ENCODE measurements around the gene PERM1. TPM values are rescaled to one million over a fixed set of nuclear protein-coding genes. Genes with fewer than 3 reads are reported as not detected.
A peak's percentile ranks its signal among the peaks of the same experiment; 100 is the strongest.

PERM1 gene
- total and polyA plus RNA-seq, 9 of the 15 experiments (the other 6 are each of a cell fraction or from before 2014, with no cell fraction given) = not detected

DNA sequence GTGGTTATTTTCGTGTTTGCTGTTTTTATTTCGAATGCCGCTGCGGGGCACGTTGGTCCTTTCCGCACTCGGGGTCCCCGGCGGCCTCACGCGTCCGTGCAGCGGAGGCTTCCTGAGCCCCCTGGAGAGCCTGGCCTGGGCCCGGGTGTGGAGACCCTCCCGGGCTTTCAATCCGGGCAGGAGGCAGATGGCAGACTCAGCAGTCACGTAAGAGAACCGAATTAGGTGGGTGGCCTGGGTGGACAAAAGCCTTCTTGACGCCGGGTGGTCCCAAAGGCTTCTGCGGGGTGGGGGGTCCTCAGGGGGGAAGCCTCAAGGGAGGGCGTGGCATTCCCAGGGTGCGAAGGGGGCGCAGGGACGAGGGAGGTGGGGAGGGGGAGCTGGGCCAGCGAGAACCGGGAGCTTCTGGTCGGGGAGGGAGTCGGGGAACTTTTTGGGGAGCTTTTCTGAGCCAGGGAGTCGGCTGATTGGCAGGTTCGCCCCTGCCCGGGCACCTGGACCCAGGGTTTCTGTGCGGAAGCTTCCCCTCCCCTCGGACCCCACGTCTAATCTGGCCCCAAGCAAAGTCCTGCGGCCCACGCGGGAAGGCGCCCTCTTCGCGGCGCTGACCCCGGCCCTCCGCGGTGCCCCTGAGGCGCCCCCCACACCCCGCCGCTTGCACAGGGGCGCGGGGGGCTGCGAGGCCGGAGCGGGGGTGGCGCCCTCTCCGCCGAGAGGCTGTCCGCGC is 19.3 kb upstream of the PERM1 start (continued):
- TF ChIP-seq ZNF143 (CRISPR knock-in tag; IDR thresholded peaks at IDR 0.05) (0 out of 2 replicates have a peak, but pooled peaks have one; percentile 1), HSF4 (CRISPR knock-in tag; IDR thresholded peaks at IDR 0.05; ENCODE audit: borderline replicate concordance) (no peak), NBN (IDR thresholded peaks at IDR 0.05; ENCODE audit: low read depth) (0 out of 2 replicates have a peak, but pooled peaks have one; percentile 12), PKNOX1 (IDR thresholded peaks at IDR 0.05) (peak; percentile 57), ZNF76 (CRISPR knock-in tag; IDR thresholded peaks at IDR 0.05; ENCODE audit: borderline replicate concordance) (0 out of 2 replicates have a peak, but pooled peaks have one; percentile 72), ELF1 (tag; IDR thresholded peaks at IDR 0.05) (no peak), SMARCE1 (IDR thresholded peaks at IDR 0.05) (peak; percentile 18; the same call in 1 of the 2 replicates), KDM5B (IDR thresholded peaks at IDR 0.05; ENCODE audit: insufficient replicate concordance, low read depth, low read length) (no peak), ZNF324 (CRISPR knock-in tag; IDR thresholded peaks at IDR 0.05) (no peak), FOXO4 (CRISPR knock-in tag; IDR thresholded peaks at IDR 0.05) (no peak), ASH1L (IDR thresholded peaks at IDR 0.05; ENCODE audit: borderline replicate concordance, low read depth, partially characterized antibody) (peak; percentile 2), CEBPB (tag; IDR thresholded peaks at IDR 0.05) (peak; percentile 74), NR0B1 (IDR thresholded peaks at IDR 0.05; ENCODE audit: partially characterized antibody) (no peak), RREB1 (CRISPR knock-in tag; IDR thresholded peaks at IDR 0.05) (0 out of 2 replicates have a peak, but pooled peaks have one; percentile 51), KAT7 (CRISPR knock-in tag; IDR thresholded peaks at IDR 0.05; ENCODE audit: borderline replicate concordance) (0 out of 2 replicates have a peak, but pooled peaks have one; percentile 84), DPF2 (IDR thresholded peaks at IDR 0.05) (0 out of 2 replicates have a peak, but pooled peaks have one; percentile 3), FOXA3 (CRISPR knock-in tag; conservative IDR thresholded peaks at IDR 0.05 in 1 of 2, IDR thresholded peaks at IDR 0.05 in 1 of 2) (no peak)

Data from K562 (cell line).